Adrenal gland (tissue), 12 donors: ENCODE data around the gene FCHSD2. TPM values are rescaled to one million over a fixed set of nuclear protein-coding genes. Genes with fewer than 3 reads are reported as not detected.
A peak's percentile ranks its signal among the peaks of the same experiment; 100 is the strongest.

Source experiments
- DNase-seq, 7 donors: peaks; one replicate each; pipeline ENCODE4 v3.0.0-alpha.2; 2019 to 2020
- H3K27ac ChIP-seq, 5 donors: fragments of 200-600 bp; sonication (generic) in 4 of 5; 1 replicate in 3 of 5; 2 replicates in 2 of 5; pipeline versions ENCODE4 v1.5.1 to v1.8.0; 2016 to 2020; ENCODE audit warnings: mild to moderate bottlenecking in 1 of 5
- H3K27me3 ChIP-seq: fragments of 200-600 bp; 2 replicates; pipeline ENCODE4 v1.8.0; 2021
- H3K36me3 ChIP-seq, 2 donors: fragments of 200-600 bp; replicated peaks in 1 of 2; 1 replicate in 1 of 2; 2 replicates in 1 of 2; pipeline versions ENCODE4 v1.5.1 to v1.8.0; 2018 to 2022
- H3K4me1 ChIP-seq, 2 donors: fragments of 200-600 bp; replicated peaks in 1 of 2; 1 replicate in 1 of 2; 2 replicates in 1 of 2; pipeline versions ENCODE4 v1.5.1 to v1.8.0; 2018 to 2021
- H3K4me3 ChIP-seq, 4 donors: fragments of 200-600 bp; sonication (generic) in 3 of 4; one replicate each; pipeline ENCODE4 v1.5.1; 2016 to 2018
- H3K9me3 ChIP-seq, 3 donors: fragments of 200-600 bp; sonication (generic) in 1 of 3; replicated peaks in 1 of 3; 1 replicate in 2 of 3; 2 replicates in 1 of 3; pipeline versions ENCODE4 v1.5.1 to v1.8.0; 2016 to 2021
- POLR2A ChIP-seq, 2 donors: fragments of 450-650 bp; IDR thresholded peaks; one replicate each; pipeline ENCODE4 v1.6.1; 2017; ENCODE audit warnings: antibody characterized with exemption in 2 of 2, mild to moderate bottlenecking in 2 of 2, moderate library complexity in 1 of 2
- WGBS, 4 donors: extraction: QIAGEN DNeasy Blood & Tissue Kit in 2 of 4; methylation state at CpG; one replicate each; pipeline versions ENCODE4 v1.1.5 to v1.1.7; 2013 to 2017; 5-methylcytosine and 5-hydroxymethylcytosine counted together
- intact Hi-C, 2 donors: fragments of 100-400 bp; cut with DNase I; formaldehyde crosslinking; loops; one replicate each; pipeline versions ENCODE4 v1.14.1 to v1.15.0; 2022 to 2023
- polyA plus RNA-seq, 3 donors: library from polyadenylated mRNA; stranded (reverse); fragments of 200-250 nt in 2 of 3; fragments of 350-450 nt in 1 of 3; fragmentation: Illumina TruSeq in 1 of 3; extraction: RNeasy Lipid Tissue Mini Kit (QIAGEN cat#74804) in 1 of 3; gene quantifications; one replicate each; pipeline ENCODE4 v1.2.3, GENCODE V29; 2013 to 2014
- total RNA-seq, 9 donors: library from RNA; depleted of rRNA in 4 of 9; stranded (reverse); fragments of >200 nt in 4 of 9; fragments of 120-200 nt in 1 of 9; fragmentation: NEBNext Ultra II Directional in 1 of 9; extraction: Animal tissue kit (Norgen Biotek cat#: 25700) in 1 of 9; gene quantifications; one replicate each; pipeline versions ENCODE4 v1.1.0 to v1.2.4, GENCODE V29; 2013 to 2023
- TF ChIP-seq, protein P1 (sequence below), 6 experiments: fragments of 450-650 bp in 4 of 6; fragments of 200-600 bp in 2 of 6; sonication (generic) in 1 of 6; IDR thresholded peaks; 1 replicate in 5 of 6; 2 replicates in 1 of 6; pipeline versions ENCODE4 v1.5.1 to v1.8.0; 2016 to 2021; ENCODE audit warnings: antibody characterized with exemption in 6 of 6, mild to moderate bottlenecking in 2 of 6, moderate library complexity in 1 of 6
- donor health status: healthy with polysubstance abuse.
- donor health status: Bipolar disorder and iron deficiency.
- donor health status: DM: yes; HTN: yes; CAD: no.
- donor health status: DM: no; HTN: no; CAD: no.
- donor health status: DM: no; HTN: no; CAD: no.
- donor health status: DM: yes; HTN: yes; CAD: no.

Gene FCHSD2
- total and polyA plus RNA-seq, 12 donors: 14.6 to 67.2 (median 32.7) TPM

GRCh38 chr11:72947229-72947628 is 194.9 kb downstream of the FCHSD2 start:
- H3K27ac ChIP-seq: no peak overlapping the region
- H3K4me3 ChIP-seq: no peak overlapping the region
- DNase-seq: no peak
- H3K27me3 ChIP-seq: no peaks in the 10 kb centered on the region
- intact Hi-C loops: no loop called here
- H3K4me1 ChIP-seq: no peaks in the 10 kb centered on the region
- 83 to 97% (median 92%) methylated on average over 1 of the region's 1 CpG for WGBS, 4 donors
- no peak for TF ChIP-seq POLR2A (IDR thresholded peaks at IDR 0.05)
- TF ChIP-seq, protein P1, sequence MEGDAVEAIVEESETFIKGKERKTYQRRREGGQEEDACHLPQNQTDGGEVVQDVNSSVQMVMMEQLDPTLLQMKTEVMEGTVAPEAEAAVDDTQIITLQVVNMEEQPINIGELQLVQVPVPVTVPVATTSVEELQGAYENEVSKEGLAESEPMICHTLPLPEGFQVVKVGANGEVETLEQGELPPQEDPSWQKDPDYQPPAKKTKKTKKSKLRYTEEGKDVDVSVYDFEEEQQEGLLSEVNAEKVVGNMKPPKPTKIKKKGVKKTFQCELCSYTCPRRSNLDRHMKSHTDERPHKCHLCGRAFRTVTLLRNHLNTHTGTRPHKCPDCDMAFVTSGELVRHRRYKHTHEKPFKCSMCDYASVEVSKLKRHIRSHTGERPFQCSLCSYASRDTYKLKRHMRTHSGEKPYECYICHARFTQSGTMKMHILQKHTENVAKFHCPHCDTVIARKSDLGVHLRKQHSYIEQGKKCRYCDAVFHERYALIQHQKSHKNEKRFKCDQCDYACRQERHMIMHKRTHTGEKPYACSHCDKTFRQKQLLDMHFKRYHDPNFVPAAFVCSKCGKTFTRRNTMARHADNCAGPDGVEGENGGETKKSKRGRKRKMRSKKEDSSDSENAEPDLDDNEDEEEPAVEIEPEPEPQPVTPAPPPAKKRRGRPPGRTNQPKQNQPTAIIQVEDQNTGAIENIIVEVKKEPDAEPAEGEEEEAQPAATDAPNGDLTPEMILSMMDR (IDR thresholded peaks at IDR 0.05): no peak
- H3K9me3 ChIP-seq: no peaks in the 10 kb centered on the region
- H3K36me3 ChIP-seq: no peaks in the 10 kb centered on the region

DNA sequence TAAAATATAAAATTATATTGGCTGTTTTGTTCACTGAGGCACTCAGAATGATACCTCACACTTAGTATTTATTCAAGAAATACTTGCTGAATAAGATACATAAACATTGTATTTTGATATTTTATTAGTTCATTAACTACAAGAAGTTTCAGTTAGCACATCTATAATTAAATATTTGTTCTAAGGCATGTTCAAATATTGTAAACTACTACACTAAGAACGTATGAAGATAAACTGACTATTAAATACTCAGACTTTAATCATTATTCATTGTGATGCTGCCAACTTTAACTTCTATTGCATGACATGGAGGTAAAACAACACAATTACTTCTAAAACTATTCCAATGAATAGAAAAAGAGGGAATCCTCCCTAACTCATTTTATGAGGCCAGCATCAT is 198.5 kb downstream of the FCHSD2 start:
- H3K4me1 ChIP-seq: peaks cover 7 to 10% of the 10 kb centered on the region in 2 donors
- no peak for TF ChIP-seq POLR2A (IDR thresholded peaks at IDR 0.05)
- TF ChIP-seq, protein P1 (IDR thresholded peaks at IDR 0.05): no peak
- H3K9me3 ChIP-seq: no peaks in the 10 kb centered on the region
- H3K4me3 ChIP-seq: no peak overlapping the region
- H3K27me3 ChIP-seq: no peaks in the 10 kb centered on the region
- no peaks in the 10 kb centered on the region for H3K36me3 ChIP-seq
- 34 to 56% (median 46%) methylated on average over 1 of the region's 1 CpG for WGBS, 4 donors
- no peak for DNase-seq
- no peak overlapping the region for H3K27ac ChIP-seq
- intact Hi-C loops: no loop called here

DNA sequence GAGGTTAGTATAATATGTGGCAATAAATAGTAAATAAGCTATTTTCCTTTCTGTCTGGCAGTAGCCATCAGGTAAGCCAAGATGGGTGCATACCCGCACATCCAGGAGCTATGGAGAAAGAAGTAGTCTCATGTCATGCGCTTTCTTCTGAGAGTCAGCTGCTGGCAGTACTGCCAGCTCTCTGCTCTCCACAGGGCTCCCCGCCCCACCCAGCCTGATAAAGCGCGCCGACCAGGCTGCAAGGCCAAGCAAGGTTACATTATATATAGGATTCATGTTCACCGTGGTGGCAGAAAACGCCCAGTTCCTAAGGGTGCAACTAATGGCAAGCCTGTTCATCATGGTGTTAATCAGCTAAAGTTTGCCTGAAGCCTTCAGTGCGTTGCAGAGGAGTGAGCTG is 201.7 kb downstream of the FCHSD2 start:
- H3K27me3 ChIP-seq: no peaks in the 10 kb centered on the region
- intact Hi-C loops: no loop called here
- no peak for TF ChIP-seq POLR2A (IDR thresholded peaks at IDR 0.05)
- TF ChIP-seq, protein P1 (IDR thresholded peaks at IDR 0.05): no peak
- no peaks in the 10 kb centered on the region for H3K36me3 ChIP-seq
- DNase-seq: no peak
- no peak overlapping the region for H3K27ac ChIP-seq
- no peaks in the 10 kb centered on the region for H3K9me3 ChIP-seq
- H3K4me1 ChIP-seq: peaks cover 8 to 34% of the 10 kb centered on the region in 2 donors
- 91 to 97% (median 96%) methylated on average over 9 of the region's 9 CpGs for whole genome bisulfite sequencing, 4 donors
- no peak overlapping the region for H3K4me3 ChIP-seq

DNA sequence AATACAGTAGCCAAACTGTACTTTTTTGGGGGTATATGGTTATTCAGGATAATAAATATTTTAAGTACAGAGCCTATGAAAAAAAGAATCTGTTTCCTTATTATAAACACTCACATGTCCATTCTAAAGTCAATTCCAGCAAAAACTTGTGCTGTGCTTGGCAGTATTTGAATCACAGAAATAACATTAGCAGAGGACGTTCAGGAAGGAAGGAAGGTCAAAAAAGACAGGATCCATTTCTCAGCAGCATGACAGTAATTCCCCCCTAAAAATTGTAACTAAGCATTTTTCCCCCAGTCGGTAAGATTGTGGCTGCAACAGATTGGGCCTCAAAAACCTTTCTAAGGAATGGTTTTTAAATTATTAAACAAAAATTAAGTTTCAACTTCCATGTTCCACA is 203.1 kb downstream of the FCHSD2 start:
- Histone ChIP-seq H3K27me3 (no peaks in the 10 kb centered on the region), H3K4me3 (no peak overlapping the region), H3K4me1 (peaks cover 15 to 44% of the 10 kb centered on the region in 2 donors), H3K9me3 (no peaks in the 10 kb centered on the region), H3K27ac (peak overlapping the region in 1 of 5 donors; percentile 42), H3K36me3 (no peaks in the 10 kb centered on the region)
- TF ChIP-seq, protein P1 (IDR thresholded peaks at IDR 0.05): no peak
- no peak for TF ChIP-seq POLR2A (IDR thresholded peaks at IDR 0.05)
- 26 to 33% (median 32%) methylated on average over 2 of the region's 2 CpGs for WGBS, 4 donors
- no peak for DNase-seq
- intact Hi-C loops: no loop called here
